Karpas-422 (cell line): ENCODE results near the gene IL20RA. TPM values are rescaled to one million over a fixed set of nuclear protein-coding genes. Genes with fewer than 3 reads are reported as not detected.
"Not testable (repeated sequence)": the region's sequence is repeated elsewhere in the genome, so short reads cannot be mapped to it uniquely, and the experiment has no call there.

Source experiments
- DNase-seq: peaks from one replicate; pipeline ENCODE4 v3.0.0-alpha.2; 2015
- H2AFZ ChIP-seq: fragments of 200-600 bp; sonication (generic); 2 replicates; pipeline ENCODE4 v1.6.1; 2014; ENCODE audit warnings: antibody characterized with exemption, low read length, mixed read lengths
- H3K27ac ChIP-seq: fragments of 200-600 bp; sonication (generic); 2 replicates; pipeline ENCODE4 v1.5.1; 2014; ENCODE audit warnings: mild to moderate bottlenecking, low read length, moderate library complexity
- H3K27me3 ChIP-seq: fragments of 200-600 bp; sonication (generic); 2 replicates; pipeline ENCODE4 v1.6.1; 2014; ENCODE audit warnings: low read length, mixed read lengths
- H3K36me3 ChIP-seq: fragments of 200-600 bp; sonication (generic); 2 replicates; pipeline ENCODE4 v1.6.1; 2014; ENCODE audit warnings: low read length, mixed read lengths; ENCODE audit not compliant: insufficient read depth
- H3K4me1 ChIP-seq: fragments of 200-600 bp; sonication (generic); 2 replicates; pipeline ENCODE4 v1.6.1; 2014; ENCODE audit warnings: mild to moderate bottlenecking, low read length, mixed read lengths
- H3K4me2 ChIP-seq: fragments of 200-600 bp; sonication (generic); 2 replicates; pipeline ENCODE4 v1.6.1; 2014; ENCODE audit warnings: low read length, low read depth, mild to moderate bottlenecking; ENCODE audit not compliant: poor library complexity, severe bottlenecking
- H3K4me3 ChIP-seq: fragments of 200-600 bp; sonication (generic); 2 replicates; pipeline ENCODE4 v1.5.1; 2014; ENCODE audit warnings: mild to moderate bottlenecking, antibody characterized with exemption, low read length, mixed read lengths
- H3K79me2 ChIP-seq: fragments of 200-600 bp; sonication (generic); 2 replicates; pipeline ENCODE4 v1.6.1; 2014; ENCODE audit warnings: mild to moderate bottlenecking, low read length, mixed read lengths
- H3K9ac ChIP-seq: fragments of 200-600 bp; sonication (generic); 2 replicates; pipeline ENCODE4 v1.6.0; 2014; ENCODE audit warnings: low read length
- H3K9me2 ChIP-seq: fragments of 200-600 bp; sonication (generic), shearing (Covaris generic); replicated peaks from 2 replicates; pipeline ENCODE4 v1.6.0; 2014; ENCODE audit warnings: mild to moderate bottlenecking, low read length, moderate library complexity; ENCODE audit not compliant: insufficient read depth
- H3K9me3 ChIP-seq: fragments of 300-700, 200-600 bp; sonication (generic); 2 replicates; pipeline ENCODE4 v1.6.1; 2014; ENCODE audit warnings: low read length, mixed read lengths
- H4K20me1 ChIP-seq: fragments of 200-600 bp; sonication (generic); 2 replicates; pipeline ENCODE4 v1.6.1; 2014; ENCODE audit warnings: mild to moderate bottlenecking, antibody characterized with exemption, low read length, low read depth; ENCODE audit not compliant: insufficient read depth
- total RNA-seq: library from RNA; depleted of rRNA; stranded (reverse); fragments of >200 nt; shearing (Covaris generic); gene quantifications from 2 replicates; pipeline ENCODE4 v1.2.3, GENCODE V29; 2014; ENCODE audit warnings: low replicate concordance

IL20RA gene
- total RNA-seq, 1 experiment from 2014 or later: not detected

GRCh38 chr6:136983687-136984086 lies 61.1 kb downstream of the IL20RA start:
- Histone ChIP-seq H3K27ac (no peak overlapping the region), H3K9ac (no peak overlapping the region), H4K20me1 (no peaks in the 10 kb centered on the region), H3K36me3 (no peaks in the 10 kb centered on the region), H3K9me2 (no peaks in the 10 kb centered on the region), H3K4me2 (no peak overlapping the region), H3K27me3 (0 out of 2 replicates have a peak, but pooled peaks cover 4% of the 10 kb centered on the region), H3K9me3 (no peaks in the 10 kb centered on the region), H3K79me2 (no peaks in the 10 kb centered on the region), H3K4me1 (peaks cover 4% of the 10 kb centered on the region; the same call in 1 of the 2 replicates), H2AFZ (no peak overlapping the region), H3K4me3 (no peak overlapping the region)
- no peak for DNase-seq

GRCh38 chr6:136982928-136983327 lies 61.8 kb downstream of the IL20RA start:
- Histone ChIP-seq H3K4me2 (no peak overlapping the region), H4K20me1 (no peaks in the 10 kb centered on the region), H3K9me2 (no peaks in the 10 kb centered on the region), H2AFZ (no peak overlapping the region), H3K4me1 (peaks cover 4% of the 10 kb centered on the region; the same call in 1 of the 2 replicates), H3K9me3 (no peaks in the 10 kb centered on the region), H3K27ac (no peak overlapping the region), H3K9ac (no peak overlapping the region), H3K36me3 (no peaks in the 10 kb centered on the region), H3K27me3 (0 out of 2 replicates have a peak, but pooled peaks cover 4% of the 10 kb centered on the region), H3K4me3 (no peak overlapping the region), H3K79me2 (no peaks in the 10 kb centered on the region)
- no peak for DNase-seq

- H3K27ac ChIP-seq: no peak overlapping the region
- H3K9me3 ChIP-seq: no peaks in the 10 kb centered on the region
- H3K4me1 ChIP-seq: peaks cover 4% of the 10 kb centered on the region; the same call in 1 of the 2 replicates
- 0 out of 2 replicates have a peak, but pooled peaks cover 4% of the 10 kb centered on the region for H3K27me3 ChIP-seq
- no peaks in the 10 kb centered on the region for H3K79me2 ChIP-seq
- no peak overlapping the region for H3K4me3 ChIP-seq
- H3K9me2 ChIP-seq: no peaks in the 10 kb centered on the region
- no peaks in the 10 kb centered on the region for H3K36me3 ChIP-seq
- no peak for DNase-seq
- peak overlapping the region; percentile 11 for H3K4me2 ChIP-seq
- H4K20me1 ChIP-seq: no peaks in the 10 kb centered on the region
- H3K9ac ChIP-seq: no peak overlapping the region
- no peak overlapping the region for H2AFZ ChIP-seq
Observed at GRCh38 chr6:136980070-136980469, 64.7 kb downstream of the IL20RA start.

- Histone ChIP-seq H3K9me2 (no peaks in the 10 kb centered on the region), H3K27me3 (0 out of 2 replicates have a peak, but pooled peaks cover 4% of the 10 kb centered on the region), H3K4me3 (no peak overlapping the region), H3K9ac (no peak overlapping the region), H4K20me1 (no peaks in the 10 kb centered on the region), H2AFZ (no peak overlapping the region), H3K79me2 (no peaks in the 10 kb centered on the region), H3K4me1 (peaks cover 4% of the 10 kb centered on the region; the same call in 1 of the 2 replicates), H3K36me3 (no peaks in the 10 kb centered on the region), H3K9me3 (no peaks in the 10 kb centered on the region), H3K4me2 (no peak overlapping the region), H3K27ac (no peak overlapping the region)
- no peak for DNase-seq
Observed at GRCh38 chr6:136979206-136979605, 65.6 kb downstream of the IL20RA start.

- no peaks in the 10 kb centered on the region for H3K9me3 ChIP-seq
- H3K9ac ChIP-seq: no peak overlapping the region
- no peak overlapping the region for H3K4me2 ChIP-seq
- no peaks in the 10 kb centered on the region for H4K20me1 ChIP-seq
- H3K9me2 ChIP-seq: no peaks in the 10 kb centered on the region
- H3K27me3 ChIP-seq: 0 out of 2 replicates have a peak, but pooled peaks cover 4% of the 10 kb centered on the region
- H3K36me3 ChIP-seq: no peaks in the 10 kb centered on the region
- H3K4me1 ChIP-seq: peaks cover 4% of the 10 kb centered on the region; the same call in 1 of the 2 replicates
- no peaks in the 10 kb centered on the region for H3K79me2 ChIP-seq
- DNase-seq: no peak
- no peak overlapping the region for H3K27ac ChIP-seq
- no peak overlapping the region for H2AFZ ChIP-seq
- H3K4me3 ChIP-seq: no peak overlapping the region
Observed at GRCh38 chr6:136977075-136977474, 67.7 kb downstream of the IL20RA start.

- Histone ChIP-seq H3K4me1 (peaks cover 4% of the 10 kb centered on the region; the same call in 1 of the 2 replicates), H3K27ac (no peak overlapping the region), H2AFZ (no peak overlapping the region), H3K4me2 (no peak overlapping the region), H3K9me3 (no peaks in the 10 kb centered on the region), H3K9ac (no peak overlapping the region), H3K79me2 (no peaks in the 10 kb centered on the region), H3K36me3 (no peaks in the 10 kb centered on the region), H3K4me3 (no peak overlapping the region), H4K20me1 (no peaks in the 10 kb centered on the region), H3K27me3 (0 out of 2 replicates have a peak, but pooled peaks cover 4% of the 10 kb centered on the region), H3K9me2 (no peaks in the 10 kb centered on the region)
- DNase-seq: no peak
Observed at GRCh38 chr6:136975089-136975715, 69.6 kb downstream of the IL20RA start.

GRCh38 chr6:136973781-136974180 lies 71.0 kb downstream of the IL20RA start:
- H3K4me2 ChIP-seq, H4K20me1 ChIP-seq, H3K79me2 ChIP-seq, H3K4me1 ChIP-seq, H3K27me3 ChIP-seq, H3K4me3 ChIP-seq, H3K27ac ChIP-seq, DNase-seq, H3K9me2 ChIP-seq, H3K36me3 ChIP-seq, H3K9me3 ChIP-seq, H2AFZ ChIP-seq, H3K9ac ChIP-seq: not testable (repeated sequence)

- Histone ChIP-seq H3K9ac (no peak overlapping the region), H3K27me3 (no peaks in the 10 kb centered on the region), H3K79me2 (no peaks in the 10 kb centered on the region), H4K20me1 (no peaks in the 10 kb centered on the region), H3K4me3 (no peak overlapping the region), H3K9me3 (no peaks in the 10 kb centered on the region), H2AFZ (no peak overlapping the region), H3K9me2 (no peaks in the 10 kb centered on the region), H3K4me2 (no peak overlapping the region), H3K27ac (no peak overlapping the region), H3K36me3 (no peaks in the 10 kb centered on the region), H3K4me1 (peaks cover 5% of the 10 kb centered on the region)
- no peak for DNase-seq
Observed at GRCh38 chr6:136971609-136972008, 73.2 kb downstream of the IL20RA start.
